GM18505 (cell line): ENCODE measurements around the gene HVCN1.

Experiments used
- ATAC-seq: cut with Tn5 transposase; IDR thresholded peaks from one replicate; pipeline ENCODE4 v1.9.1; 2021; ENCODE audit not compliant: unreplicated experiment
- POLR2A ChIP-seq: IDR thresholded peaks from 4 replicates; pipeline ENCODE4 v1.6.1; 2011; ENCODE audit warnings: borderline replicate concordance; ENCODE audit not compliant: insufficient read depth, insufficient read length; ENCODE audit errors: extremely low read depth

The HVCN1 gene

DNA sequence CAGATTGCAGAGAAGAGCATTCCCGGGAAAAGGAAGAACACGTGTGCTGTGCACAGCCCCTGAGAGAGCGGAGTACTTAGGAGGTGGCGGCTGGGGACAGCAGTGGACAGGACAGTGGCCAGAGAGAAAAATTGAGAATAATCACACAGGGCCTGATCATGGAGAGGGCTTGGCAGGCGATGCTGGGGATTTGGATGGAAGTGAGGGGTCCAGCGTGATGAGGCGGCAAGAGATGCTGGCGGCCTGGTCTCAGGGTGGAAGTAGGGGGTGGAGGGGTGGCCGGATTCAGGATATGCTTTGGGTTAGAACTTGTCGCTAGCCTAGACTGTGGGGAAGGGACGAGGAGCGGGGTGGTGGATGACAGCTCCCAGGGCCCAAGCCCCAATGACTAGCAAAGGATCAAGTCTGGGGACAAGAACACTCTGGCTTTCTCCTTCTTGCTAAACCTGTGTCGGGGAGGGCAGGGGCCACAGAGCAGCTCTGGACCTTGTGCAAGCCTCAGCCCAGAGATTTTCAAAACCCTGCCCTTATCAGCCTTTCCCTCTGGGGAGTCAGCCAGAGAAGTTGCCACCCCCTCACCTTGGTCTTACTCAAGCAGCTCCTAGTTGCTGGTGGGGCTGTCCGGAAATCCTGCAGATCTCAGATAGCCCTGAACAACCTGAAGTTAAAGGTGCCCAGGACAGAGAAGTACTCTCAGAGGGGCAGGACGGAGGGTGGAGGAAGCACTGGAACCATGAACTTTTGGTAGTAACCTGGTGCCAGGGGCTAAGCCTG lies 1.3 kb downstream of the HVCN1 start:
- TF ChIP-seq POLR2A, result peak; percentile 63
- no peak for ATAC-seq

DNA sequence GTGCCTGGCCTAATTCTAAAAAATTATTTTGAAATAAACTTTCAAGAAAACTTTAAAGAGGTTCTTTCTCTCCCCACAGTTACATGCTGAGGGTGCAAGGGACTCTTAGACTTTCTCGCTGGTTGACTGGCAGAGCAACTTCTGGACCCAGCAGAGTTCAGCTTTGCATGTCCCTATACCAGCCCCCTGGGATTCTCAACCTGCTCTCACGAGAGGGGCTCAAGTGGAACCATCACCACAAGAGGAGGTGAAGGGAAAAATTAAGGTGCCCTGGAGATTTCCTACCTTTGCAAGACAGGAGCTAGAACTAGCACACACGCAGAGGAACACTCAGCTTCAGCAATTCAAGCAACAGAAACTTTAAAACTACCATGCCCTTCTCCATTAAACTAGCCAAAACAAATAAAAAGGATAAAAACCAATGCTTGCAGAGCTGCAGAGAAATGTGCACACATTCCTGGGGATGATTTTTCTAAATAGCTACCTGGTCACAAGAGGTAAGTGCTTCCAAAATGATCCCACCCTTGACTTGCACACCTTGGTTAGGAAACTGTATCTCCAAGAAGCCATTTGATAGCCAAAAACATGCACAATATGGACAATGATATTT lies 2.5 kb downstream of the HVCN1 start:
- no peak for TF ChIP-seq POLR2A

DNA sequence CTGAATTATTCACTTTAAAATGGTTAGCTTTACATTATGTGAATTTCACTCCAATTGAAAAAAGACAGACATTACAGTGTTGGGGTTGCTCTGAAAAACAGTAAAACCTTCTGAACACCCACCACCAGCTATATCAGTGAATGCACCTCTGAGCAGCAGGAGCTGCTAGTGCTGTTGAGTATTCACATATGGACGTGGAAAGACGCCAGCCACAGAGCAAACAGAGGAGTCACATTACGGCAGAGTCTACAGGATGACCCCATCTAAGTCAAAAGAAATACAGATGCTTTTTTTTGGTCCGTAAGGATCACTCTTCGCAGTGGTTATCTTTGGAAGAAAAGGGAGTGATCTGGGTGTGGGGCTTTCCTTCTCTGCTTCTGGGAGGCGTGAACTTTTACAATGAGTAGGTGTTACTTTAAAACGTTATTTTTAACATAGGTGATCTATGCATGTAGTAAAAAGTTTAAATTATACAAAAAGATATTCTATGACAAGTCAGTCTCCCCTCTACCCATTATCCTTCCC lies 4.5 kb downstream of the HVCN1 start:
- ATAC-seq, result no peak
- TF ChIP-seq POLR2A, result peak; percentile 39

More for the DNA sequence above, 2.5 kb downstream of the HVCN1 start:
- ATAC-seq, result no peak

DNA sequence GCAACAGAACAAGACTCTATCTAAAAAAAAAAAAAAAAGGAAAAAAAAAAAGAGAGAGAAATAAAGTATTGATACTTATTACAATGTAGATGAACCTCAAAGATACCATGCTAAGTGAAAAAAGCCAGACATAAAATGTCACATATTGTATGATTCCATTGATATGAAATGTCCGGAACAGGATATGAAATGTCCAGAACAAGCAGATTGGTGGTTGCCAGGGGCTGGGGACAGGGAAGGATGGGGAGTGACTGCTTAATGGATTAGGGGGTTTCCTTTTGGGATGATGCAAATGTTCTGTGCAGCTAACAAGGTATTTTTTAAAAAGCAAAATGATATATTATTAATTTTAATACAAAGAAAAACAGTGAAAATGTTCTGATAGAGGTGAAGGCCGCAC lies 5.0 kb downstream of the HVCN1 start:
- no peak for ATAC-seq
- TF ChIP-seq POLR2A, result no peak

DNA sequence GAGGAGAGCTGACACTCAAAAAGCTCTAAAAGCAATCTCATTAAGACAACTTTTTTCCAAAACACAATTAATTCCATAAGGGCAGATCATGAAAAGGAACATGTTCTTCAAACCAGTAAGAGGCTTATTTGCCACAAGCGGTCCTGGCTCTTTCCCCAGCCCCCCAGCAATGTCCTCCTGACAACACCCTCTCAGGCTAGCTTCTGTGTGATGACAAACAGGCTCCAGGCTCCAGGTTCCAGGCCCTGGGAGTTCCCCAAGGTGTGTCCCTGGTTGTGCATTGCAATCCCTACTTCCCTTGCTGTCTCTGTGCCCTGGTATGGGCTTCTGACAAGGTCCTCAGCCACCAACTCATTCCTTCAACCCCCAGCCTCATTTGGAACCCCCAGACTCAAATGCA lies 8.9 kb downstream of the HVCN1 start:
- no peak for ATAC-seq
- no peak for TF ChIP-seq POLR2A

DNA sequence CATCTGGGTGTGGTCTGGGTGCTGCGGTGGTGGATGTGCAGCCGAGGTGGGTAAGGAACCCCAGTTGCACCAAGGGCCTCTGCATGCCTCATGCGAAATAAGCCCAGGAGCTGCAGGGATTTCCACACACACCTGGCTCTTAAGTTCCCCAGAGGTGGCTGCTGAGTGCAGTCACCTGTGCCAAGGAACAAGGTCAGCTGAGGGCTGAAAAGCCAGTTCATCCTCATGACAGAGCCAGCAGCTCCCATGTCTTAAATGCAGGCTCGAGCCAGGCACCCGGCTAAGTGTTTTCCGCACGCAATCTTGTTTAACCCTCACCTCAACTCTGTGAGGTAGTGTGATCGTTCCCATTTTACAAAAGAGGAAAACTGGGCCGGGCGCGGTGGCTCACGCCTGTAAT lies 9.7 kb downstream of the HVCN1 start:
- ATAC-seq, result no peak
- TF ChIP-seq POLR2A, result no peak

DNA sequence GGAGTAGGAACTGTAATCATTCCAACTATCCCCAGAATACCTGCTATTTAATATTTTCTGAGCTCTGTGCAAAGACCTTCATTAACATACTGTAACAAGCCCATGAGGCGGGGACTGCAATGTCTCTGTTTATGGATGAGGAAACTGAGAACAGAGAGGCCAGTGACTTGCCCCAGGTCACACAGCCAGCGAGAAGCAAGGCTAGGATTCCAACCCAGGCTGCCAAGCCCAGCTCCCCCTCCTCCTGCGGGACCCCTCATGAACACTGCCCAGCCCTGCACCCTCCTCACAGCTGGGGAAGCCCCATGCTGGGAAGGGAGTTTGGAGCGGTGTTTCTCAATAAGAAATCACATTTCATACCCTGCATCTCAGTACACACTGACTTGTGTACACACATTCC lies 10.9 kb downstream of the HVCN1 start:
- no peak for TF ChIP-seq POLR2A
- no peak for ATAC-seq

DNA sequence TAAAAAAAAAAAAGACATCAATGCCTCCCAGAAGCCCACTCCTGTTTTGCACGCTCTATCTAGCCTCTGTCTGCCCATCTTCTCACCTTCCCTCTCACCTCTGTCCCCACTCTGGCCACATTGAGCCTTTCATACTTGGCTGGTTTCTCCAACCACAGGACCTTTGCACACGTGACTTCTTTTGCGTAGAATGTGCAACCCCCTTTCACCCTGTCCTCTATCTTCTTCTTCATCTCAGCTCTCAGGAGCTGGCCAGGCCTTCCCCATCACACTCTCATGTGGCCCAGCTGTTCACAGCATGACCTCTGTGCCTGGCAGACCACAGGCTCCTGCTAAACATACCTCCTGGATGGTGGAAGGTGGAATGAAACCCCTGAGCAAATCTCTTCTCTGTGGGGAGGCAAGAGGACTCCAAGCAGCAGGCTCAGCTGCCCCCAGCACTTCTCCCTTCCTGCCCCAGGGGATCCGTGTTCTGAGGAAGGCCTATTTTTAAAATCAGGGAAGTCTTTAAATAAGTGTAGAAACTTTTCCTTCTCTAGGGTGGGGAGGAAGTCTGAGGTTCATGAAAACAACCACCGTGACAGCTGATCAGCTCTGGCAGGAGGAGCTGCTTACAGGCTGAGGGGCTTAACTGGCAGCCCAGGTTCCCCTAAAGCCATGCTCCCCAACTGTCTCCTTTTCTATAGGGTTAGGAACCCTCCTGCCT lies 11.6 kb downstream of the HVCN1 start:
- TF ChIP-seq POLR2A, result peak; percentile 38
- peak; percentile 76 for ATAC-seq

DNA sequence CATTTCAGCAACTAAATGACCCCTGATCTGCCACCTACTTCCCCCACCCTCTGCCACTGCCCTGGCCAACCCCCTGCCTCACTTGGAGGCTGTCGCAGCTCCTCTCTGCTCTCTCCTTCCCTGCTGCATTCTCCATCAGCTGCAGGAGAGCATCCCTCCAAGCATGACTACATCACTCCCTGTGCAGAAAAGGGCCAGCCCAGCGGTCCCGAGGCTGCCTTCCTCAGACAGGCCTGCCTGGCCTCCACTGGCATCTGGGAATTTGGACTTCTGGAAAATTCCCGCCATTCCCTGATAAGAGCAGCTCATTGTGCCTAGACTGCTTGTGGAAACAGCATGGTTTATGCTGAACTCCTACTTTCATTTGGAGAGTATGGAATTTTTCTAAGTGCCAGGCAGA lies 12.7 kb downstream of the HVCN1 start:
- no peak for ATAC-seq
- peak; percentile 13 for TF ChIP-seq POLR2A

DNA sequence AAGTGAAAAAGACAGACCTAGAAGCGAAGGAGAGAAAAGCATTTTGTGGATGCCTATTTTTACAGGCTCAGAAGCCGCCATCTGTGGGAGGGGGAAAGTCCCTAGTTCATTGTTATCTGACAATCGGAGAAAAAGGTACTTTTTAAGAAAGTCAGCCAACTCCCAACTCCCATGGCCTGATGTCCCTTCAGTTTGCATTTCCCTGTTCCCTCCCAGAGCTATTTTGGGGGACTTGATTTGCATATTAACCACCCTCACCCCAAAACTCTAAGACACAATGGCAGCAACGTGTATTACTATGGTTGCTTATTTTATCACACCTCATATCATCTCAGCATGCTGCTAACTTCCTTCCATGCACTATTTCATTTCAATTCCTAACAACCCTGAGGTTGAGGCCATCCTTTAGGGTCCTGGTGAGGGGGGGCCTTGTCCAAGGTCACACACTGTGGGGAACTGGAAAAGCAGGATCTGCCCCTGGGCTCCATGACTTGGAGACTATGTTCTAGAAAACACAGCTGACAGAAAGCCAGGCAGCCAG lies 18.7 kb downstream of the HVCN1 start:
- TF ChIP-seq POLR2A, result peak; percentile 66
- peak; percentile 43 for ATAC-seq

DNA sequence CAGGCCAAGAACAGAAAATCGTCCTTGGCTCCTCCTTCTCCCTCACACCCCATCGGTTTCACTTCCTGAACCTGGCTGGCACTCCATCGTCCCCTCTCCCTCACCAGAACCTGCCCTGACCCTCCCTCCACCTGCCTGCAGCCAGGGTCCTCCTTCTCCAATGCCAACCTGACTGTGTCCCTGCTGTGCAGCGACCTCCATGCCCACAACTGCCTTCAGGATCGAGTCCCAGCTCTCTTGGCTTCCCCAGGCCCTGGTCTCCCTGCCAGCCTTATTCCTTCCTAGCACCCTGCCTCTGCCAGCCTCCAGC lies 19.8 kb downstream of the HVCN1 start:
- TF ChIP-seq POLR2A, result no peak
- peak; percentile 22 for ATAC-seq

DNA sequence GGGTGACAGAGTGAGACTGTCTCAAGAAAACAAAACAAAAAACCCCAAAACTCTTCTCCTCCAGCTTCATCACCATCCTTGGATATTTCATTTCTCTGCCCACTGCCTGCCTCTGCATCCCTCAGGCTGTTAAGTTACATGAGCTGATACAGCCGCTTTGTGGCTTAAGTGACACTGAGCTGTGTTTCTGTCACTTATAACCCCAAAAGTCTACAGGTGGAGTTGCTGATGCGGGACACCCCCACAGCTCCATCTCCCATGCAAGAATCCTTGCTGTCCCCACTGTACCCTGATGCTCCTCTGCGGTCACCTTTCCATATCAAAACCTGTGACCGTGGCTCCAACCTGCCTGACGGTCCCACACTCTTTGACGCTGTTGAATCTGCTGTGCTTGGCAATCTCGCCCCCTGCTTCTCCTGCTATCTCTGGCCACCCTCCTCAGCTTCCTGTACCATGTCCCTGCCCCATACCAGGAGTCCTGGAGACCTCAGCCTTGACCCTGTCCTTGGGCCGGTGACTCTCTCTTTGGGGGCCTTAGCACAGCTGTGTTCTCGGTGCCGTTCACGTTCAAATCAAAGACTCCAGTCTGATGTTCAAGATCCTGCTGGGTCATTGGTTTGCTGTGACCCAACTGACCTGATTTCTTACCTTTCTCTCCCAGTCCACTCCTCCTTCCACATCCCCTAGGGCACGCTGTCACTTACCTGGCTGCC lies 20.3 kb downstream of the HVCN1 start:
- peak; percentile 5 for ATAC-seq
- peak; percentile 13 for TF ChIP-seq POLR2A

DNA sequence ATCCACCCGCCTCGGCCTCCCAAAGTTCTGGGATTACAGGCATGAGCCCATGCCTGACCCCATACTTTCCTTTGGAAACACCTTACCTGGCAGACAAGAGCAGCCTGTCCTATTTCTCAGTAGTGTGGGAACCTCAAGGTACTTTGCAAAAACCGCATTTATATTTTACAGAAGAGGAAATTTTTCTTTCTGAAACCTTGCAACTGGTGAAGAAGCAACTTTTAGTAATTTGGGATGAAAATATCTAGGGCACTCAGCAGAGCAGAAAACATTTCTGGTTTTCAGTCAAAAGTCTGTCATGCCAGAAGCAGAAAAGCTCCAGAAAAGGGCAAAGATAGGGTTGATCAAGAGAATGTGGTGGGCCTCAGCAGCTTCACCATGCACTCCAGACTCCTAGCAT lies 21.2 kb downstream of the HVCN1 start:
- TF ChIP-seq POLR2A, result peak; percentile 42
- no peak for ATAC-seq

DNA sequence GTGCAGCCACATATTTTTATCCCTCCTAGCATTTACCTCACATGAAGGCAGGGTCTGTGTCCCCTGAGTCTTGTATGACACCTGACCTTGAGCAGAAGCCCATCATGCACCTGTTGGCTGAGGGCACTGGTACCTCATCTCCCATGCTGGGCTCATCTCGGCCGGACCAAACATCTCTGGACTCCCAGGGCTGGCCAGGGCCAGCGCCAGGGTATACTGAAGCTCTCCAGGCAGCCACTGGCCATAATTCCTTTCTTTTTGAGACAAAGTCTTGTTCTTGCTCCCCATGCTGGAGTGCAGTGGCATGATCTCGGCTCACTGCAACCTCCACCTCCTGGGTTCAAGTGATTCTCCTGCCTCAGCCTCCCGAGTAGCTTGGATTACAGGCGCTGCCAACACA lies 22.0 kb downstream of the HVCN1 start:
- ATAC-seq, result no peak
- TF ChIP-seq POLR2A, result no peak
